Type B pancreatic cell (in vitro differentiated cells): ENCODE results near the gene GGTA1. TPM values are rescaled to one million over a fixed set of nuclear protein-coding genes. Genes with fewer than 3 reads are reported as not detected.

Experiments used
- DNase-seq: peaks from one replicate; pipeline ENCODE4 v3.0.0; 2021; ENCODE audit warnings: mixed read lengths; ENCODE audit not compliant: unreplicated experiment; ENCODE audit errors: extremely low spot score
- H3K27ac Mint-ChIP-seq: 2 replicates; pipeline ENCODE4 v1.8.0; 2021; ENCODE audit warnings: mild to moderate bottlenecking, mixed read lengths
- H3K27me3 Mint-ChIP-seq: 2 replicates; pipeline ENCODE4 v1.8.0; 2021; ENCODE audit warnings: mixed read lengths
- H3K36me3 Mint-ChIP-seq: 2 replicates; pipeline ENCODE4 v1.8.0; 2021; ENCODE audit warnings: mixed read lengths
- H3K4me1 Mint-ChIP-seq: one replicate; pipeline ENCODE4 v1.8.0; 2021; ENCODE audit warnings: mixed read lengths; ENCODE audit not compliant: unreplicated experiment
- H3K4me3 Mint-ChIP-seq: 2 replicates; pipeline ENCODE4 v1.8.0; 2021; ENCODE audit warnings: mild to moderate bottlenecking, mixed read lengths
- H3K9me3 Mint-ChIP-seq: 2 replicates; pipeline ENCODE4 v1.8.0; 2021; ENCODE audit warnings: mixed read lengths
- total RNA-seq: library from RNA; stranded (reverse); gene quantifications from 2 replicates; pipeline ENCODE4 v1.2.1, GENCODE V29; 2021; ENCODE audit warnings: low replicate concordance
- TF ChIP-seq, protein P1 (sequence below): fragments of 200-600 bp; sonication (generic); conservative IDR thresholded peaks from 2 replicates; pipeline ENCODE4 v1.5.0; 2021; ENCODE audit warnings: antibody characterized with exemption, mild to moderate bottlenecking

Gene GGTA1
- total RNA-seq, 1 donor from 2014 or later, result not detected

GRCh38 chr9:121455527-121456239 lies 44.0 kb downstream of the GGTA1 start:
- Mint-ChIP-seq H3K4me3 (no peak overlapping the region), H3K4me1 (peaks cover 4% of the 10 kb centered on the region), H3K36me3 (no peaks in the 10 kb centered on the region), H3K9me3 (no peaks in the 10 kb centered on the region), H3K27me3 (peaks cover 38% of the 10 kb centered on the region), H3K27ac (no peak overlapping the region)
- no peak for DNase-seq
- TF ChIP-seq, protein P1, sequence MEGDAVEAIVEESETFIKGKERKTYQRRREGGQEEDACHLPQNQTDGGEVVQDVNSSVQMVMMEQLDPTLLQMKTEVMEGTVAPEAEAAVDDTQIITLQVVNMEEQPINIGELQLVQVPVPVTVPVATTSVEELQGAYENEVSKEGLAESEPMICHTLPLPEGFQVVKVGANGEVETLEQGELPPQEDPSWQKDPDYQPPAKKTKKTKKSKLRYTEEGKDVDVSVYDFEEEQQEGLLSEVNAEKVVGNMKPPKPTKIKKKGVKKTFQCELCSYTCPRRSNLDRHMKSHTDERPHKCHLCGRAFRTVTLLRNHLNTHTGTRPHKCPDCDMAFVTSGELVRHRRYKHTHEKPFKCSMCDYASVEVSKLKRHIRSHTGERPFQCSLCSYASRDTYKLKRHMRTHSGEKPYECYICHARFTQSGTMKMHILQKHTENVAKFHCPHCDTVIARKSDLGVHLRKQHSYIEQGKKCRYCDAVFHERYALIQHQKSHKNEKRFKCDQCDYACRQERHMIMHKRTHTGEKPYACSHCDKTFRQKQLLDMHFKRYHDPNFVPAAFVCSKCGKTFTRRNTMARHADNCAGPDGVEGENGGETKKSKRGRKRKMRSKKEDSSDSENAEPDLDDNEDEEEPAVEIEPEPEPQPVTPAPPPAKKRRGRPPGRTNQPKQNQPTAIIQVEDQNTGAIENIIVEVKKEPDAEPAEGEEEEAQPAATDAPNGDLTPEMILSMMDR, result no peak

- Mint-ChIP-seq H3K27ac (no peak overlapping the region), H3K9me3 (no peaks in the 10 kb centered on the region), H3K4me1 (peaks cover 4% of the 10 kb centered on the region), H3K4me3 (no peak overlapping the region), H3K27me3 (peaks cover 36% of the 10 kb centered on the region), H3K36me3 (no peaks in the 10 kb centered on the region)
- DNase-seq, result no peak
- TF ChIP-seq, protein P1, result no peak
These were observed 44.7 kb downstream of the GGTA1 start for GRCh38 chr9:121454972-121455371.

GRCh38 chr9:121453232-121453892 lies 46.3 kb downstream of the GGTA1 start:
- H3K4me3 Mint-ChIP-seq, result no peak overlapping the region
- no peaks in the 10 kb centered on the region for H3K9me3 Mint-ChIP-seq
- H3K36me3 Mint-ChIP-seq, result no peaks in the 10 kb centered on the region
- TF ChIP-seq, protein P1, result no peak
- peaks cover 29% of the 10 kb centered on the region for H3K27me3 Mint-ChIP-seq
- H3K4me1 Mint-ChIP-seq, result peaks cover 4% of the 10 kb centered on the region
- H3K27ac Mint-ChIP-seq, result no peak overlapping the region
- no peak for DNase-seq

GRCh38 chr9:121452085-121452484 lies 47.6 kb downstream of the GGTA1 start:
- Mint-ChIP-seq H3K36me3 (no peaks in the 10 kb centered on the region), H3K4me1 (peaks cover 4% of the 10 kb centered on the region), H3K4me3 (no peak overlapping the region), H3K27me3 (peaks cover 35% of the 10 kb centered on the region), H3K27ac (no peak overlapping the region), H3K9me3 (no peaks in the 10 kb centered on the region)
- TF ChIP-seq, protein P1, result no peak
- no peak for DNase-seq

DNA sequence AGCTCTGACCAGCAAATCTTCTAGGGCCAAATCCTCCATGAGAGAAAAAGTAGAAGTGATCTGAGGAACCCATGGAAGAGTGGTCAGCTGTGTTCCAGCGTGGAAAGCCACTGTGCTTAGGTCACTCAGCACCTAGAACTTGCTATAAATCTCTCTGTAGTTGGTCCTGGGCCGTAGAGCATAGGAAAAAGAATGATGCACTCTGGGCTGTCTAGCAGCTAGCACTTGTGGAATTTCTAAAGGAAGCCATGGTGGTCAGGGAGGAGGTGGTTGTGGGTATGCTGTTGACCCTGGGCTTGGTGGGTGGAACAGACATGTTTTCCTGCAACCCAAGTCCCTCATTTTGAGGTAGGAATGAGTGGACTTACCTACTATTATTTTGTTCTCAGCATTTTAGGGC lies 48.1 kb downstream of the GGTA1 start:
- Mint-ChIP-seq H3K4me3 (no peak overlapping the region), H3K27ac (no peak overlapping the region), H3K4me1 (peaks cover 4% of the 10 kb centered on the region), H3K27me3 (peaks cover 32% of the 10 kb centered on the region), H3K9me3 (no peaks in the 10 kb centered on the region), H3K36me3 (no peaks in the 10 kb centered on the region)
- TF ChIP-seq, protein P1, result no peak
- no peak for DNase-seq
